C4-2B (cell line): ENCODE measurements around the gene AQP7.
"Not testable (repeated sequence)": the region's sequence is repeated elsewhere in the genome, so short reads cannot be mapped to it uniquely, and the experiment has no call there.

ENCODE experiments used
- H3K27ac ChIP-seq: fragments of 450-650 bp; 2 replicates; pipeline ENCODE4 v1.5.1; 2017
- ZFX ChIP-seq: fragments of 450-650 bp; IDR thresholded peaks from 2 replicates; pipeline ENCODE4 v1.6.1; 2017
- TF ChIP-seq, protein P1 (sequence below): fragments of 450-650 bp; conservative IDR thresholded peaks from 2 replicates; pipeline ENCODE4 v1.5.1; 2017; ENCODE audit warnings: mild to moderate bottlenecking

AQP7 gene

DNA sequence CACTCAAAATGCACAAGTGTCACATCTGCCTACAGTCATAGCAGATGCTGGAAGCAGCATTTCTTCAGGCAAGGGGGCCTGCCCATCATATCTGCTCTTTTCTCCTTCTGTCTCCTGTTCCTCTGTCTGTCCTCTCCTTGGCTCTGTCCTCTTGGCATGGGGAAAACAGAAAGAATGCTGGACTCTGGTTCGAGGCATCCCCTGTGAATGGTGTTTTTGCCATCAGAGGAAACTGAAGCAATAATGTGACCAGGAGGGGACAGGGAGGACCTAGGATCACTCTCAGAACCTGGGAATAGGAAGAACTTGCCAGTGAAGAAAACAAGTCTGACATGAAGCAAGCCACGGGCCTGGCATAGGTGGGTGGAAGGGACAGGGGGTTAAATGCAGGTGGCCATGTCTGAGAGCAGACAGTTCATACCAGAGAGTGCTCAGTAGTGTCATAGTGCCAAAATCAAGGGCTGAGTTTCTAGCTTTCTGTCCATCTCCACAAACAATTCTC is 35.3 kb downstream of the AQP7 start:
- no peak overlapping the region for H3K27ac ChIP-seq
- TF ChIP-seq ZFX: no peak
- TF ChIP-seq, protein P1, sequence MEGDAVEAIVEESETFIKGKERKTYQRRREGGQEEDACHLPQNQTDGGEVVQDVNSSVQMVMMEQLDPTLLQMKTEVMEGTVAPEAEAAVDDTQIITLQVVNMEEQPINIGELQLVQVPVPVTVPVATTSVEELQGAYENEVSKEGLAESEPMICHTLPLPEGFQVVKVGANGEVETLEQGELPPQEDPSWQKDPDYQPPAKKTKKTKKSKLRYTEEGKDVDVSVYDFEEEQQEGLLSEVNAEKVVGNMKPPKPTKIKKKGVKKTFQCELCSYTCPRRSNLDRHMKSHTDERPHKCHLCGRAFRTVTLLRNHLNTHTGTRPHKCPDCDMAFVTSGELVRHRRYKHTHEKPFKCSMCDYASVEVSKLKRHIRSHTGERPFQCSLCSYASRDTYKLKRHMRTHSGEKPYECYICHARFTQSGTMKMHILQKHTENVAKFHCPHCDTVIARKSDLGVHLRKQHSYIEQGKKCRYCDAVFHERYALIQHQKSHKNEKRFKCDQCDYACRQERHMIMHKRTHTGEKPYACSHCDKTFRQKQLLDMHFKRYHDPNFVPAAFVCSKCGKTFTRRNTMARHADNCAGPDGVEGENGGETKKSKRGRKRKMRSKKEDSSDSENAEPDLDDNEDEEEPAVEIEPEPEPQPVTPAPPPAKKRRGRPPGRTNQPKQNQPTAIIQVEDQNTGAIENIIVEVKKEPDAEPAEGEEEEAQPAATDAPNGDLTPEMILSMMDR: no peak

DNA sequence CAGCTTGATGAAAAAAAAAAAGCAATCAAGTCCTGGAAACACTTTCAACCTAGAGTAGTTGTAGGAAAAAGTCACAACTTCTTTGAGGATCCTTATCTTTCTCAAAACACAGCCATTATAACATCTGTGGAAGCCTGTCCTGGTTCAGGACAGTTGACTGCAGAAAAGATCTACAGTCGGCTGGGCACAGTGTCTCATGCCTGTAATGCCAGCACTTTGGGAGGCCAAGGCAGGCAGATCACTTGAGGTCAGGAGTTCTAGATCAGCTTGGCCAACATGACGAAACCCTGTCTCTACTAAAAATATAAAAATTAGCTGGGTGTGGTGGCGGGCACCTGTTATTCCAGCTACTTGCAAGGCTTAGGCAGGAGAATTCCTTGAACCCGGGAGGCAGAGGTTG is 37.6 kb downstream of the AQP7 start:
- H3K27ac ChIP-seq: not testable (repeated sequence)

GRCh38 chr9:33364127-33364526 is 38.2 kb downstream of the AQP7 start:
- TF ChIP-seq ZFX: no peak
- TF ChIP-seq, protein P1: no peak

DNA sequence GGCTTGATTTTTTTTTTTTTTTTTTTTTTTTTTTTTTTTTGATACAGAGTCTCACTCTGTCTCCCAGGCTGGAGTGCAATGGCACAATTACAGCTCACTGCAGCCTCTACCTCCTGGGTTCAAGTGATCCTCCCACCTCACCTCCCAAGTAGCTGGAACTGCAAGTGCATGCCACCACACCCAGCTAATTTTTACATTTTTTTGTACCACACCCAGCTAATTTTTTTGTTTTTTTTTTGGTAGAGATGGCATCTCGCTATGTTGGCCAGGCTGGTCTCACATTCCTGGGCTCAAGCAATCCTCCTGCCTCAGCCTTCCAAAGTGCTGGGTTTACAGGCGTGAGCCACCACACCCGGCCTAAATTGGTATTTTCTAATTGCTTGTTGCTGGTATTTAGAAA is 43.7 kb downstream of the AQP7 start:
- H3K27ac ChIP-seq: not testable (repeated sequence)

More at GRCh38 chr9:33364127-33364526, 38.2 kb downstream of the AQP7 start:
- H3K27ac ChIP-seq: no peak overlapping the region

DNA sequence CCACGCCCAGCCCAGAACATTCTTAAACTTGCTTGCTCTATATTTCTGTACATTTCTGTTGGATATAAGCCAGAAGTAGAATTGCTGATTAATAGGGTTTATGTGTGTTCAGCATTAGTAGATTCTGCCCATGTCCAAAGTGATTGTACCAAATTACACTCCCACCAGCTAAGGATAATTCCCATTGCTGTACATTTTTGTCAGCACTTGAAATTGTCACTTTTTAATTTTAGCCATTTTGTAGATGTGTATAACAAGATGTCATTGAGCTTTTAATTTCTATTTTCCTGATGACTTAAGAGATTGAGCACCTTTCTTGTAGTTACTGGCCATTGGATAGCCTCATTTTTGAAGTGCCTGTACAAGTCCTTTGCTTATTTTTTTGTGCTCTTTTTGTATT is 46.4 kb downstream of the AQP7 start:
- H3K27ac ChIP-seq: no peak overlapping the region
- TF ChIP-seq, protein P1: no peak
- no peak for TF ChIP-seq ZFX

DNA sequence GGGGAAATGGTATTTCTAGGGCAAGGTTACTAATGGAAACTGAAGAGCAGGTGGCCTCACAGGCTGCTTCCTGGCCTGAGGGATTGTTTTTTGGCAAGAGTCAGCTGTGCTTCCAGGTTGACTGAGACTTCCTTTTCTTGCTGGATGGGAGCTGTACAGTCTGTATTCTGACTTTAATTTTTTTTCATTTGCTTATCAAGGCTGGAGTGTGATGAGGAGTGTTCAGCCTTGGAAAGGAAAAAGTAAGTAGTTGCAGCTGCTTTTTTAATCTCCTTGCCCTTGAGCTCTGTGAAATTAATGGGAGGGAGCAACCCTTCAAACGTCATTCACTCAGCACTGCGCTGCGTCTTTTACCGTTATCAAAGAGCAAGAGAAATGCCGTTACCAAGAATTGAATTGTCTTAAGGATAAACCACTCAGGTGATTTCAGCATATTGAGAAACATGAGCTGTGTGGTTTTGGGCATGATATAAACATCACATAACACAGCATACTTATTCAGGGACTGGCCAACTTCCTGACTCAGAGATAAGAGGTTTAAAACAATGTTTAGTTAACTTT is 47.6 kb downstream of the AQP7 start:
- TF ChIP-seq ZFX: no peak
- H3K27ac ChIP-seq: no peak overlapping the region

DNA sequence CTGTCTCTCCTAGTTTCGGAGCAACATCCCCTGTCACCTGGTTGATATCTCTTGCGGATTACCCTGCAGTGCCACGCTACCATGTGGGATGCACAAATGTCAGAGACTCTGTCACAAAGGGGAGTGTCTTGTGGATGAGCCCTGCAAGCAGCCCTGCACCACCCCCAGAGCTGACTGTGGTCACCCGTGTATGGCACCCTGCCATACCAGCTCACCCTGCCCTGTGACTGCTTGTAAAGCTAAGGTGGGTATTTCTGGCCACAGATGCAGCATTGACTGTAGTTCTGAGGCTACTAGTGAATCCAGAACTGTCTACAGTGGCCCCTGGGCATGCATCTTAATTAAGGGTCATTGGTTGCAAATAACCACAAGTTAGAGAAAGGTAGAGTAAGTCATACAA is 50.8 kb downstream of the AQP7 start:
- TF ChIP-seq, protein P1: no peak
- no peak for TF ChIP-seq ZFX
- H3K27ac ChIP-seq: no peak overlapping the region

DNA sequence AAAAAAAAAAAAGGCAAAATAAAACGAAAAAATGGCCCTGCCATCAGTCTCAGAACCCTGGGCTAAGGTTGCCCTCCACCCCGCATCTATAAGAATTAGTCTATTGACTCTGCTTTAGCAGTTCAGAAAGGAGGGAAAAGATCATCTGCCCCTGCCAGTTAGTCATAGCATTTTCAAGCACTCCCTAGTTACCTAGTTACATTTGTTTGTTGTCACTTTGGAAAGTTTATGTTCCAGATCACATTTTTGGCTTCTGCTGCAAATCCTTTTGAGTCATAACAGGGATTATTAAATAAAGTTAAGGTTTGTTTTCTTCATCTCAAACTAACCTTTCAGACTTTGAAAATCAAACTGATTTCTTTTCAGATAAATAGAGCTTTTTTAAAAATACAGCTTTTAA is 52.1 kb downstream of the AQP7 start:
- TF ChIP-seq, protein P1: no peak
- no peak for TF ChIP-seq ZFX
- no peak overlapping the region for H3K27ac ChIP-seq

DNA sequence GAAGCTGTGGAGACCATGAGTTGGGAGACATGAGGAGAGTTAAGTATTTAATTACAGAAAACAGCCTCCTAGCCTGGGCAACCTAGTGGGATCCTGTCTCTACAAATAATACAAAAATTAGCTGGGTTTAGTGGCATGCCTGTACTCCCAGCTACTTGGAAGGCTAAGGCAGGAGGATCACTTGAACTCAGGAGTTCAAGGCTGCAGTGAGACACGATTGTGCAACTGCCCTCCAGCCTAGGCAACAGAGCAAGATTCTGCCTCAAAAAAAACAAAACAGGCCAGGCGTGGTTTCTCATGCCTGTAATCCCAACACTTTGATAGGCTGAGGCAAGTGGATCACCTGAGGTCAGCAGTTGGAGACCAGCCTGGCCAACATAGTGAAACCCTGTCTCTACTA is 52.6 kb downstream of the AQP7 start:
- no peak for TF ChIP-seq ZFX
- TF ChIP-seq, protein P1: no peak
- no peak overlapping the region for H3K27ac ChIP-seq
